ENCODE results near the gene ACSL5.
"Not testable (repeated sequence)": the region's sequence is repeated elsewhere in the genome, so short reads cannot be mapped to it uniquely, and the experiment has no call there.

ACSL5 gene

GRCh38 chr10:112375721-112376395 lies 1.9 kb downstream of the ACSL5 start:
- H3K9me3 ChIP-seq (ENCODE audit: control insufficient read depth, insufficient read depth, low read length), result no peaks in the 10 kb centered on the region
- no peak overlapping the region for H3K9ac ChIP-seq (ENCODE audit: low read depth, low read length)
- H3K4me1 ChIP-seq (ENCODE audit: insufficient read depth, low read length), result no peaks in the 10 kb centered on the region; the same call in 1 of the 2 replicates
- H3K36me3 ChIP-seq (ENCODE audit: insufficient read depth, low read length), result no peaks in the 10 kb centered on the region

- H3K9ac ChIP-seq (ENCODE audit: low read depth, low read length), result no peak overlapping the region
- no peaks in the 10 kb centered on the region for H3K9me3 ChIP-seq (ENCODE audit: control insufficient read depth, insufficient read depth, low read length)
- no peaks in the 10 kb centered on the region for H3K36me3 ChIP-seq (ENCODE audit: insufficient read depth, low read length)
- H3K4me1 ChIP-seq (ENCODE audit: insufficient read depth, low read length), result no peaks in the 10 kb centered on the region; the same call in 1 of the 2 replicates
Observed at GRCh38 chr10:112376396-112376790, 2.5 kb downstream of the ACSL5 start.

- H3K36me3 ChIP-seq (ENCODE audit: insufficient read depth, low read length); H3K4me1 ChIP-seq (ENCODE audit: insufficient read depth, low read length); H3K9ac ChIP-seq (ENCODE audit: low read depth, low read length); H3K9me3 ChIP-seq (ENCODE audit: control insufficient read depth, insufficient read depth, low read length): not testable (repeated sequence)
Observed at GRCh38 chr10:112377116-112377515, 3.2 kb downstream of the ACSL5 start.

- H3K4me1 ChIP-seq (ENCODE audit: insufficient read depth, low read length), result peaks cover 4% of the 10 kb centered on the region; the same call in 1 of the 2 replicates
- H3K36me3 ChIP-seq (ENCODE audit: insufficient read depth, low read length), result no peaks in the 10 kb centered on the region
- H3K9me3 ChIP-seq (ENCODE audit: control insufficient read depth, insufficient read depth, low read length), result no peaks in the 10 kb centered on the region
- H3K9ac ChIP-seq (ENCODE audit: low read depth, low read length), result no peak overlapping the region
Observed at GRCh38 chr10:112379635-112380296, 5.8 kb downstream of the ACSL5 start.

- Histone ChIP-seq H3K9ac (ENCODE audit: low read depth, low read length) (no peak overlapping the region), H3K4me1 (ENCODE audit: insufficient read depth, low read length) (peaks cover 4% of the 10 kb centered on the region; the same call in 1 of the 2 replicates), H3K9me3 (ENCODE audit: control insufficient read depth, insufficient read depth, low read length) (no peaks in the 10 kb centered on the region), H3K36me3 (ENCODE audit: insufficient read depth, low read length) (no peaks in the 10 kb centered on the region)
Observed at GRCh38 chr10:112382515-112383235, 8.8 kb downstream of the ACSL5 start.

GRCh38 chr10:112383325-112383724 lies 9.4 kb downstream of the ACSL5 start:
- no peaks in the 10 kb centered on the region for H3K36me3 ChIP-seq (ENCODE audit: insufficient read depth, low read length)
- no peaks in the 10 kb centered on the region for H3K9me3 ChIP-seq (ENCODE audit: control insufficient read depth, insufficient read depth, low read length)

GRCh38 chr10:112384141-112384540 lies 10.2 kb downstream of the ACSL5 start:
- Histone ChIP-seq H3K9me3 (ENCODE audit: control insufficient read depth, insufficient read depth, low read length) (no peaks in the 10 kb centered on the region), H3K9ac (ENCODE audit: low read depth, low read length) (no peak overlapping the region), H3K4me1 (ENCODE audit: insufficient read depth, low read length) (peaks cover 4% of the 10 kb centered on the region; the same call in 1 of the 2 replicates), H3K36me3 (ENCODE audit: insufficient read depth, low read length) (no peaks in the 10 kb centered on the region)

More at GRCh38 chr10:112383325-112383724, 9.4 kb downstream of the ACSL5 start:
- Histone ChIP-seq H3K9ac (ENCODE audit: low read depth, low read length) (no peak overlapping the region), H3K4me1 (ENCODE audit: insufficient read depth, low read length) (peaks cover 4% of the 10 kb centered on the region; the same call in 1 of the 2 replicates)

- H3K9me3 ChIP-seq (ENCODE audit: control insufficient read depth, insufficient read depth, low read length), result no peaks in the 10 kb centered on the region
- H3K36me3 ChIP-seq (ENCODE audit: insufficient read depth, low read length), result no peaks in the 10 kb centered on the region
- no peak overlapping the region for H3K9ac ChIP-seq (ENCODE audit: low read depth, low read length)
- peaks cover 4% of the 10 kb centered on the region; the same call in 1 of the 2 replicates for H3K4me1 ChIP-seq (ENCODE audit: insufficient read depth, low read length)
Observed at GRCh38 chr10:112385201-112385600, 11.3 kb downstream of the ACSL5 start.

- not testable (repeated sequence) for H3K9me3 ChIP-seq (ENCODE audit: control insufficient read depth, insufficient read depth, low read length); H3K4me1 ChIP-seq (ENCODE audit: insufficient read depth, low read length); H3K9ac ChIP-seq (ENCODE audit: low read depth, low read length); H3K36me3 ChIP-seq (ENCODE audit: insufficient read depth, low read length)
Observed at GRCh38 chr10:112388056-112388455, 14.1 kb downstream of the ACSL5 start.

GRCh38 chr10:112388548-112388947 lies 14.6 kb downstream of the ACSL5 start:
- no peak overlapping the region for H3K9ac ChIP-seq (ENCODE audit: low read depth, low read length)
- H3K36me3 ChIP-seq (ENCODE audit: insufficient read depth, low read length), result no peaks in the 10 kb centered on the region
- no peaks in the 10 kb centered on the region for H3K9me3 ChIP-seq (ENCODE audit: control insufficient read depth, insufficient read depth, low read length)
- H3K4me1 ChIP-seq (ENCODE audit: insufficient read depth, low read length), result peaks cover under 1% of the 10 kb centered on the region; the same call in 1 of the 2 replicates

- H3K9me3 ChIP-seq (ENCODE audit: control insufficient read depth, insufficient read depth, low read length), result no peaks in the 10 kb centered on the region
- no peak overlapping the region for H3K9ac ChIP-seq (ENCODE audit: low read depth, low read length)
Observed at GRCh38 chr10:112389271-112389822, 15.4 kb downstream of the ACSL5 start.

GRCh38 chr10:112390125-112390703 lies 16.3 kb downstream of the ACSL5 start:
- Histone ChIP-seq H3K4me1 (ENCODE audit: insufficient read depth, low read length) (no peaks in the 10 kb centered on the region; the same call in 1 of the 2 replicates), H3K9ac (ENCODE audit: low read depth, low read length) (no peak overlapping the region), H3K9me3 (ENCODE audit: control insufficient read depth, insufficient read depth, low read length) (no peaks in the 10 kb centered on the region), H3K36me3 (ENCODE audit: insufficient read depth, low read length) (no peaks in the 10 kb centered on the region)

More at GRCh38 chr10:112389271-112389822, 15.4 kb downstream of the ACSL5 start:
- Histone ChIP-seq H3K4me1 (ENCODE audit: insufficient read depth, low read length) (no peaks in the 10 kb centered on the region; the same call in 1 of the 2 replicates), H3K36me3 (ENCODE audit: insufficient read depth, low read length) (no peaks in the 10 kb centered on the region)

GRCh38 chr10:112393341-112393740 lies 19.4 kb downstream of the ACSL5 start:
- H3K9me3 ChIP-seq (ENCODE audit: control insufficient read depth, insufficient read depth, low read length), result no peaks in the 10 kb centered on the region
- no peaks in the 10 kb centered on the region for H3K36me3 ChIP-seq (ENCODE audit: insufficient read depth, low read length)
- no peaks in the 10 kb centered on the region; the same call in 1 of the 2 replicates for H3K4me1 ChIP-seq (ENCODE audit: insufficient read depth, low read length)
- no peak overlapping the region for H3K9ac ChIP-seq (ENCODE audit: low read depth, low read length)

- H3K4me1 ChIP-seq (ENCODE audit: insufficient read depth, low read length), result no peaks in the 10 kb centered on the region; the same call in 1 of the 2 replicates
- no peaks in the 10 kb centered on the region for H3K36me3 ChIP-seq (ENCODE audit: insufficient read depth, low read length)
- H3K9ac ChIP-seq (ENCODE audit: low read depth, low read length), result no peak overlapping the region
- no peaks in the 10 kb centered on the region for H3K9me3 ChIP-seq (ENCODE audit: control insufficient read depth, insufficient read depth, low read length)
Observed at GRCh38 chr10:112393827-112394226, 19.9 kb downstream of the ACSL5 start.
